HG03139 (cell line): ENCODE measurements around the gene FLOT1.

Experiments used
- ATAC-seq: cut with Tn5 transposase; IDR thresholded peaks from one replicate; pipeline ENCODE4 v1.9.1; 2021; ENCODE audit not compliant: unreplicated experiment

The FLOT1 gene

GRCh38 chr6:30747902-30748769, 5.6 kb upstream of the FLOT1 start:
- no peak for ATAC-seq

DNA sequence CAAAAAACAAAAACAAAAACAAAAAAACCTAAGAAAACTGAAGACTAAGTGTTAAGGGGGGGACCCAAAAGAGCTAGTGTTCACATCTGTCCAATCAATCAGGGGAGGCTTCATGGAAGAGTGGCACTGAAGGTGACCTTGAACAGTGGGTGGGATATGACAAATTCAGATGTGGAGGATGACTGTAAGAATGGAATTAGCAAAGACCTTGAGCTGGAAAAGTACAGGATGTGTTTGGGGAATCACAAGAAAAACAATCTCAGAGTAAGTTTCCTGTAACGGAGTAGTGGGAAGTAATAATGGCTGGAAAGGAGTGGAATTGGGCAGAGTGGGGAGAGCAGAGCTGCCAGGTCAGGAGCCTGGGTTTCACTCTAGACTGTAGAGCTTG, 4.8 kb upstream of the FLOT1 start:
- ATAC-seq, result no peak

DNA sequence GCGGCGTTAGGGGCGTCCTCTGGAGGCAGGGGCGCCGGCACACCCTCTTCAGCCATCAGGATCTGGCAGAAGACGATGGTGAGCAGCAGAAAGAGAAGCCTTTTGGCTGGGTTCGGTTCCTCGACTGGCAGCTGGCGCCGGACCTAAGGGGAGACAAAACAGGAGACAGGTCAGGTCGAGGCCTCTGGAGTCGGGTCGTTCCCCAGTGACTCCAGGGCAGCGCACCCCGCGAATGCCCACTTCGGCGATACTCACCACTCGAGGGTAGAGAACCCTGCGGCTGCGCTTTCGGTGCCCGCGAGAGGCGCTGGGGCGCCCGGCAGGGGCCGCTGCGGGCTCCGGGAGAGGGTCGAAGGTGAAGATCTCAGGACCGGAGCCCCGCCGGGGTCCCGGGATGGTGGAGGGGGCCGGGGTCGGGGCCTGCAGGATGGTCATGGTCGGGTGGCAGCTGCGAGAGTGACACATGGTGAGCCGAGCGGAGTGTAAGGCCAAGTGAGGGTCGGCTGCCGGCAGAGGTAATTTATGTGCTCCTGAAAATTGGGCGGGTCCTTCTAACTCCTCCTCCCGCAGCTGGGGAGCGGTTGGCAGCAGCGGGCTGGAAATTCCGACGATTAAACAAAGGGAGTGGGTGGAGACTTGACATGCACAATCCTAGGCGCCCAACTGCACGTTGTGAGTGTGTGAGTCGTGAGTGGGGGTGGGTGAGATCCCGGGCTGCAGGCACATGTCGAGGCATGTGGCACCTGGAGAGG, 1.7 kb upstream of the FLOT1 start, which contains the start of gene IER3:
TSS of gene IER3 (minus strand) at position 494 of the 752 bp plus-strand sequence. CDS start at position 465, 29 bp downstream.
- no peak for ATAC-seq

- ATAC-seq, result no peak
Observed at GRCh38 chr6:30743099-30744053, 889 bp upstream of the FLOT1 start.

DNA sequence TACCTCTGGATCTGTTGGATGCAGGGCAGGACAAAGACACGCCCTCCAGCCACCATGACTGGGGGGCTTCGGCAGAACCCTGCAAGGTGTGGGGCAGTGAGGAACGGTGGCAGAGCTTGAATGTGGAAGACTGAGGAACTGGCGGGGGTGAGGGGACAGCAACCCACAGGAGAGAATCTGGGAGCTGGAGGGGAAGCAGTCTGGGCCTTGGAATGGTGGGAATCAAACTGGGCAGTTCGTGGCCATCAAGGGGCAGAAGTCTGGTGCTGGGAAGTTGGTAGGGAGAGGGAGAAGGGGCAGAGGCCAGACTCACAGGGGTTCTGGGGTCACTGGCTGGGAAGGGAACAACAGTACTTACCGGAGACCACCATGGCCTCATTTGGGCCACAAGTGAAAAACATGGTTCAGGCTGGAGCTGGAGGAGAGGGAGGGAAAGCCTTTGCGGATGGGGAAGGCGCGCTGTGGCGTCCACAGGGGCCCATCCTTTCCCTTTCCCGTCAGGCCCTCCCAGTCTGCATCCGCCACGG, 635 bp downstream of the FLOT1 start:
- ATAC-seq, result no peak

DNA sequence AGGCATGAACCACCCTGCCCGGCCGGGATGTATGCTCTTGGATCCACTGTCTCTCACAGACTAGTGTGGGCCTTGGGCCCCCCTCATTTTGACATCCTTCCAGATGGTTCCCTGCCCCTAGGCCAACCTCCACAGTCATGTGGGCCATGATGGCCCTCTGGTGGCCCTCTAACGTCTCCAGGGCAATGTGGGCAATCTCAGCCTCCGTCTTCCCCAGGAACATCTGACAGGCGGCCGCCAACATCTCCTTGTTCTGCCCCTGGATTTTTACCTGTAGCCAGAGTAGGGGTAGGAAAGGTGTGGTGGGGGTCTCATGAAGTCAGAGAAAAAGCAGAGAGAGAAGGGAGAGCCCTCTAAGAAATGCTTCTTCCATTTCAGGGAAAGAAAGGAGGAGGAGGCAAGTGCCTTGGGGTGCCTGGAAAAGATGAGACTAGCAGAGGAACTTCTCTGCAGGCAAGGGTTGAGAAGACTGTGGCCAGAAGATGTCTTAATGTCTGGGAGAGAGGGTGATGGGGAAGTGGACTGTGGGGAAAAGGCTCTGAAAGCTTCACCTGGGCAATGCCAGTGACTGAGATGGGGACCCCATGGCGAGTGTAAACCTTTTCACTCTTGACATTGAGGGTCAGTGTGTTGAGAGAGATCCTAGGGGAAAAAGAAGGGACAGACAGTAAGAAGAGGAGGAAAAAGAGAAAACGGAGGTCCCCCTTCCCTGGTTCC, 1.3 kb downstream of the FLOT1 start:
- ATAC-seq, result no peak

- ATAC-seq, result no peak
Observed at GRCh38 chr6:30740540-30740870, 2.0 kb downstream of the FLOT1 start.

DNA sequence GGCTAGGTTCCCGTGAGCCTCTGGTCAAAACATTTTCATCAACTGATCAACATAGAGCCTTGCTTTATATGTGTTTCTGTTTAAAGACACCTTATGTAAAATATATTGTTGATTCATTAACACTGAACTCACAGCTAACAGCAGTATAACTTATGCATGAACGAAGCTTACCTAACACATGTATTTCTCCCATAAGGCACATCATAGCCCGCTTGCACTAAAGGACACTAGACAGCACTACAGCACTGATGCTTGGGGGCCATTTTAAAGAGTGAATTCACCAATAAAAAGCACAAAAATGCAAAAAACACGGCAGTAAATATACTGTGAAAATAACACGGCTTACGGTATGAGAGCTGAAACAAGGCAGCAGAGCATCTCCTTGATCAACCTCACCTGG, 4.0 kb downstream of the FLOT1 start:
- ATAC-seq, result no peak

- ATAC-seq, result no peak
Observed at GRCh38 chr6:30735668-30736314, 6.7 kb downstream of the FLOT1 start.

- no peak for ATAC-seq
Observed at GRCh38 chr6:30732237-30732943, 10.1 kb downstream of the FLOT1 start.

- no peak for ATAC-seq
Observed at GRCh38 chr6:30730601-30731435, 11.7 kb downstream of the FLOT1 start.

- ATAC-seq, result no peak
Observed at GRCh38 chr6:30727920-30728553, 14.4 kb downstream of the FLOT1 start.

DNA sequence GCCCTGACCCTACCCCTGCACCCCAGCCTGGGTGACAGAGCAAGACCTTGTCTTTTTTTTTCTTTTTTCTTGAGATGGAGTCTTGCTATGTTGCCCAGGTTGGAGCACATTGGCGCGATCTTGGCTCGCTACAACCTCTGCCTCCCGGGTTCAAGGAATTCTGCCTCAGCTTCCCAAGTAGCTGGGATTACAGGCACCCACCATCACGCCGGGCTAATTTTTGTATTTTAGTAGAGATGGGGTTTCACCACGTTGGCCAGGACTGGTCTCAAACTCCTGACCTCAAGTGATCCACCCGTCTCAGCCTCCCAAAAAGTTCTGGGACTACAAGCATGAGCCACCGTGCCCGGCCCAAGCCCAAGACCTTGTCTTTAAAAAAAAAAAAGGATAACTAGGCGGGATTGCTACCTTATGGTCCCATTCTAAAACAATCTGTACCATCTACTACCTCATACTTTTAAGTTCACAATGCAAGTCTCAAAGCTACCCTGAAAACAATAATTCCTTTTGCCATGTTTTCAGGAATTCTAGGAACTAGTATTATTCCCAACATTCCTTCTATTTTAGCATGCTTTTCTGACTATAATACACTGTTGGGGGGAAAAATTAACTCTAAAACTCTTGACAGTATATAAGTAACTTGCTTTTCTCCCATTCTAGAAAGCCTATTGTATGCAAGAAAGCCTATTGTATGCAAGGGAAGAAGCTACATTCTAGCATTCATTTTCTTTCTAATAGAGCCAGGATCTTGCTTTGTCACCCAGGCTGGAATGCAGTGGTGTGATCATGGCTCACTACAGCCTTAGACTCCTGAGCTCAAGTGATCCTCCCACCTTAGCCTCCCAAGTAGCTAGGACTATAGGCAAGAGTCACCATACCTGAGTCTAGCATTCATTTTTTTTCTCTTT, 15.7 kb downstream of the FLOT1 start:
- ATAC-seq, result no peak

GRCh38 chr6:30725713-30726505, 16.6 kb downstream of the FLOT1 start:
- no peak for ATAC-seq

GRCh38 chr6:30724906-30725667, 17.4 kb downstream of the FLOT1 start:
- no peak for ATAC-seq
